Measurements from ENCODE around the gene OOEP. TPM values are rescaled to one million over a fixed set of nuclear protein-coding genes. Genes with fewer than 3 reads are reported as not detected.

Gene OOEP
- total RNA-seq, 2 experiments from 2014 or later = 0.38 to 0.50 TPM

DNA sequence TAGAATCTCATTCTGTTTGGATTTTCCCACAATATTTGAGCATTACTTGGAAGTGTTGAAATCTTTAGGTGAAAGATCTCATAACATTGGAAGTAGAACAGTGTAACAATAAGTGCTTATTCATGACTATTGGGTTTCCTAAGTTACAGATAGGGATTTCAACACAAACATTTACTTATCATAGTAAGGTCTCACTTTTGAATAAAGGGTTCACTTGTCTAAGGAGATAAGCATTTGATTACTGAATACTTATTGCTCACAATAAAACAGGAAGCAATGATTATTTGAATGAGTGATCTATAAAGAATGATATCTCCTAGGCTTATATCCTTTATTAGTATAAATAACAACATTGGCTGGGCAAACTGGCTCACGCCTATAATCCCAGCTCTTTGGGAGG lies 39.7 kb upstream of the OOEP start:
- POLR2A ChIA-PET = no interaction called here
- CTCF ChIA-PET = no interaction called here
- Mint-ChIP-seq H3K27me3 (no peaks in the 10 kb centered on the region), H3K4me3 (no peak overlapping the region), H3K27ac (no peak overlapping the region), H3K4me1 (ENCODE audit: low read depth) (no peaks in the 10 kb centered on the region), H3K36me3 (ENCODE audit: low read depth) (peaks cover 12% of the 10 kb centered on the region), H3K9me3 (no peaks in the 10 kb centered on the region)
- intact Hi-C loops (cut with DNase I, micrococcal nuclease) = no loop called here
- no peak overlapping the region for H3K27ac ChIP-seq (ENCODE audit: low read depth in 1 of 2, low read length in 2 of 2)
- ATAC-seq (ENCODE audit: poor library complexity) (no peak), DNase-seq (no peak)
- no peaks in the 10 kb centered on the region for H3K4me1 ChIP-seq (ENCODE audit: insufficient read depth, low read length)
- TF ChIP-seq, protein P1, sequence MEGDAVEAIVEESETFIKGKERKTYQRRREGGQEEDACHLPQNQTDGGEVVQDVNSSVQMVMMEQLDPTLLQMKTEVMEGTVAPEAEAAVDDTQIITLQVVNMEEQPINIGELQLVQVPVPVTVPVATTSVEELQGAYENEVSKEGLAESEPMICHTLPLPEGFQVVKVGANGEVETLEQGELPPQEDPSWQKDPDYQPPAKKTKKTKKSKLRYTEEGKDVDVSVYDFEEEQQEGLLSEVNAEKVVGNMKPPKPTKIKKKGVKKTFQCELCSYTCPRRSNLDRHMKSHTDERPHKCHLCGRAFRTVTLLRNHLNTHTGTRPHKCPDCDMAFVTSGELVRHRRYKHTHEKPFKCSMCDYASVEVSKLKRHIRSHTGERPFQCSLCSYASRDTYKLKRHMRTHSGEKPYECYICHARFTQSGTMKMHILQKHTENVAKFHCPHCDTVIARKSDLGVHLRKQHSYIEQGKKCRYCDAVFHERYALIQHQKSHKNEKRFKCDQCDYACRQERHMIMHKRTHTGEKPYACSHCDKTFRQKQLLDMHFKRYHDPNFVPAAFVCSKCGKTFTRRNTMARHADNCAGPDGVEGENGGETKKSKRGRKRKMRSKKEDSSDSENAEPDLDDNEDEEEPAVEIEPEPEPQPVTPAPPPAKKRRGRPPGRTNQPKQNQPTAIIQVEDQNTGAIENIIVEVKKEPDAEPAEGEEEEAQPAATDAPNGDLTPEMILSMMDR (IDR thresholded peaks at IDR 0.05) = no peak
- no peaks in the 10 kb centered on the region for H3K9me3 ChIP-seq (ENCODE audit: control insufficient read depth in 1 of 2, insufficient read depth in 1 of 2, low read length in 2 of 2)
- no peak overlapping the region for H3K4me3 ChIP-seq (ENCODE audit: low read length)
- H3K27me3 ChIP-seq (ENCODE audit: control insufficient read depth in 1 of 2, insufficient read depth in 2 of 2, low read length in 2 of 2) = no peaks in the 10 kb centered on the region
- H3K36me3 ChIP-seq (ENCODE audit: insufficient read depth, low read length) = no peaks in the 10 kb centered on the region

DNA sequence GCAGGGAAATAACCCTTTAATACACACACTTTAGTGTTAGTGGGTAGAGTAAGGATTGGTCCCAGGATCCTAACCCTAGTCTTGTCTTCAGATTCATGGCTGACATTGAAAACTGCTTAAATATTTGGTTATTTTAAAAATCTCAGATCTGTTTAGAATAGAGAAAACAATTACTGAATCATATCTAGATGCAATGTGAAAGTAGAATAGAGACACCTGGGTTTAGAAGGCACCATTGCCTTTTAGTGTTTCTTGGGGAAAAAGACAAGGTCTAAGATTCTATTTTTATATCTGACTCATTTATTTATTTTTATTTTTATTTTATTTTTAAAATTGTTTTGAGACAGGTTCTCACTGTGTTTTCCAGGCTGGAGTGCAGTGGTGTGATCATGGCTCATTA lies 31.0 kb upstream of the OOEP start:
- H3K27me3 Mint-ChIP-seq = no peaks in the 10 kb centered on the region
- H3K9me3 ChIP-seq (ENCODE audit: control insufficient read depth in 1 of 2, insufficient read depth in 1 of 2, low read length in 2 of 2) = no peaks in the 10 kb centered on the region
- ATAC-seq (ENCODE audit: poor library complexity) = no peak
- peaks cover 4% of the 10 kb centered on the region for H3K36me3 Mint-ChIP-seq (ENCODE audit: low read depth)
- no peaks in the 10 kb centered on the region for H3K4me1 Mint-ChIP-seq (ENCODE audit: low read depth)
- H3K4me3 ChIP-seq (ENCODE audit: low read length) = no peak overlapping the region
- ChIA-PET CTCF (interaction anchor here (0.9 kb wide), 1 partner anchor 10 kb away, joined by 4 read pairs; no protein-coding TSS in a partner anchor), POLR2A (no interaction called here)
- DNase-seq = no peak
- no peaks in the 10 kb centered on the region for H3K36me3 ChIP-seq (ENCODE audit: insufficient read depth, low read length)
- no peaks in the 10 kb centered on the region for H3K4me1 ChIP-seq (ENCODE audit: insufficient read depth, low read length)
- H3K27me3 ChIP-seq (ENCODE audit: control insufficient read depth in 1 of 2, insufficient read depth in 2 of 2, low read length in 2 of 2) = no peaks in the 10 kb centered on the region
- intact Hi-C loops (cut with DNase I, micrococcal nuclease) = no loop called here
- H3K27ac ChIP-seq (ENCODE audit: low read depth in 1 of 2, low read length in 2 of 2) = no peak overlapping the region
- TF ChIP-seq, protein P1 (IDR thresholded peaks at IDR 0.05) = no peak
- H3K9me3 Mint-ChIP-seq = no peaks in the 10 kb centered on the region
- H3K4me3 Mint-ChIP-seq = no peak overlapping the region
- H3K27ac Mint-ChIP-seq = no peak overlapping the region

- Histone ChIP-seq H3K27me3 (ENCODE audit: control insufficient read depth in 1 of 2, insufficient read depth in 2 of 2, low read length in 2 of 2) (no peaks in the 10 kb centered on the region), H3K36me3 (ENCODE audit: insufficient read depth, low read length) (no peaks in the 10 kb centered on the region), H3K27ac (ENCODE audit: low read depth in 1 of 2, low read length in 2 of 2) (no peak overlapping the region), H3K9me3 (ENCODE audit: control insufficient read depth in 1 of 2, insufficient read depth in 1 of 2, low read length in 2 of 2) (peaks cover 0 to 7% of the 10 kb centered on the region in 2 experiments), H3K4me3 (ENCODE audit: low read length) (no peak overlapping the region), H3K4me1 (ENCODE audit: insufficient read depth, low read length) (peaks cover 11% of the 10 kb centered on the region)
- Mint-ChIP-seq H3K27me3 (no peaks in the 10 kb centered on the region), H3K27ac (no peak overlapping the region), H3K4me1 (ENCODE audit: low read depth) (peaks cover 20% of the 10 kb centered on the region), H3K9me3 (no peaks in the 10 kb centered on the region), H3K36me3 (ENCODE audit: low read depth) (no peaks in the 10 kb centered on the region), H3K4me3 (no peak overlapping the region)
- ChIA-PET CTCF (no interaction called here), POLR2A (interaction anchor here (1.2 to 2.0 kb wide), 3 partner anchors 56 to 257 kb away, joined by 3 to 16 read pairs (median 12); partner anchors contain the start of genes CGAS and MTO1)
- TF ChIP-seq, protein P1 (IDR thresholded peaks at IDR 0.05) = no peak
- DNase-seq = no peak
- intact Hi-C loops (cut with DNase I, micrococcal nuclease) = no loop called here
- no peak for ATAC-seq (ENCODE audit: poor library complexity)
These were observed 26.2 kb upstream of the OOEP start for GRCh38 chr6:73395875-73396274.

Data from CD4-positive, alpha-beta T cell (primary cell).